Nephron (organoid): Measurements from ENCODE around the gene TTLL10.

Source experiments
- H3K27ac Mint-ChIP-seq, 3 experiments: 2 replicates each; pipeline ENCODE4 v1.8.0; 2020; ENCODE audit warnings: mixed read lengths in 3 of 3, mild to moderate bottlenecking in 2 of 3, moderate library complexity in 1 of 3
- H3K27me3 Mint-ChIP-seq: 2 replicates; pipeline ENCODE4 v1.8.0; 2021; ENCODE audit warnings: low read depth, mild to moderate bottlenecking, moderate library complexity, mixed read lengths
- H3K36me3 Mint-ChIP-seq: 2 replicates; pipeline ENCODE4 v1.8.0; 2020; ENCODE audit warnings: low read depth, mixed read lengths
- H3K4me1 Mint-ChIP-seq: 2 replicates; pipeline ENCODE4 v1.8.0; 2020; ENCODE audit warnings: mixed read lengths
- H3K4me3 Mint-ChIP-seq, 3 experiments: 2 replicates each; pipeline ENCODE4 v1.8.0; 2020; ENCODE audit warnings: mild to moderate bottlenecking in 3 of 3, mixed read lengths in 3 of 3, moderate library complexity in 2 of 3
- H3K9me3 Mint-ChIP-seq: 2 replicates; pipeline ENCODE4 v1.8.0; 2020; ENCODE audit warnings: mixed read lengths
- TF ChIP-seq, protein P1 (sequence below), 3 experiments: fragments of 200-600 bp; sonication (generic); IDR thresholded peaks; one replicate each; pipeline ENCODE4 v1.5.0; 2021; ENCODE audit warnings: antibody characterized with exemption in 3 of 3; ENCODE audit not compliant: unreplicated experiment in 3 of 3

Gene TTLL10

GRCh38 chr1:1232796-1233566 is 59.3 kb downstream of the TTLL10 start:
- peaks cover 4% of the 10 kb centered on the region for H3K27me3 Mint-ChIP-seq
- H3K9me3 Mint-ChIP-seq = no peaks in the 10 kb centered on the region
- H3K4me3 Mint-ChIP-seq = peak overlapping the region; percentile 68 to 86 (median 83)
- peak overlapping the region; percentile 39 to 84 (median 80) for H3K27ac Mint-ChIP-seq
- TF ChIP-seq, protein P1, sequence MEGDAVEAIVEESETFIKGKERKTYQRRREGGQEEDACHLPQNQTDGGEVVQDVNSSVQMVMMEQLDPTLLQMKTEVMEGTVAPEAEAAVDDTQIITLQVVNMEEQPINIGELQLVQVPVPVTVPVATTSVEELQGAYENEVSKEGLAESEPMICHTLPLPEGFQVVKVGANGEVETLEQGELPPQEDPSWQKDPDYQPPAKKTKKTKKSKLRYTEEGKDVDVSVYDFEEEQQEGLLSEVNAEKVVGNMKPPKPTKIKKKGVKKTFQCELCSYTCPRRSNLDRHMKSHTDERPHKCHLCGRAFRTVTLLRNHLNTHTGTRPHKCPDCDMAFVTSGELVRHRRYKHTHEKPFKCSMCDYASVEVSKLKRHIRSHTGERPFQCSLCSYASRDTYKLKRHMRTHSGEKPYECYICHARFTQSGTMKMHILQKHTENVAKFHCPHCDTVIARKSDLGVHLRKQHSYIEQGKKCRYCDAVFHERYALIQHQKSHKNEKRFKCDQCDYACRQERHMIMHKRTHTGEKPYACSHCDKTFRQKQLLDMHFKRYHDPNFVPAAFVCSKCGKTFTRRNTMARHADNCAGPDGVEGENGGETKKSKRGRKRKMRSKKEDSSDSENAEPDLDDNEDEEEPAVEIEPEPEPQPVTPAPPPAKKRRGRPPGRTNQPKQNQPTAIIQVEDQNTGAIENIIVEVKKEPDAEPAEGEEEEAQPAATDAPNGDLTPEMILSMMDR (IDR thresholded peaks at IDR 0.05; ENCODE audit: unreplicated experiment in 3 of 3) = no peak
- H3K36me3 Mint-ChIP-seq = peaks cover 15% of the 10 kb centered on the region
- peaks cover 33% of the 10 kb centered on the region for H3K4me1 Mint-ChIP-seq

- Mint-ChIP-seq H3K4me3 (peak overlapping the region; percentile 68 to 86 (median 83)), H3K27ac (peak overlapping the region; percentile 39 to 84 (median 80)), H3K27me3 (peaks cover 4% of the 10 kb centered on the region), H3K4me1 (peaks cover 33% of the 10 kb centered on the region), H3K9me3 (no peaks in the 10 kb centered on the region), H3K36me3 (peaks cover 15% of the 10 kb centered on the region)
- TF ChIP-seq, protein P1 (IDR thresholded peaks at IDR 0.05; ENCODE audit: unreplicated experiment in 3 of 3) = no peak
Measured at GRCh38 chr1:1233567-1233892, 59.9 kb downstream of the TTLL10 start.

DNA sequence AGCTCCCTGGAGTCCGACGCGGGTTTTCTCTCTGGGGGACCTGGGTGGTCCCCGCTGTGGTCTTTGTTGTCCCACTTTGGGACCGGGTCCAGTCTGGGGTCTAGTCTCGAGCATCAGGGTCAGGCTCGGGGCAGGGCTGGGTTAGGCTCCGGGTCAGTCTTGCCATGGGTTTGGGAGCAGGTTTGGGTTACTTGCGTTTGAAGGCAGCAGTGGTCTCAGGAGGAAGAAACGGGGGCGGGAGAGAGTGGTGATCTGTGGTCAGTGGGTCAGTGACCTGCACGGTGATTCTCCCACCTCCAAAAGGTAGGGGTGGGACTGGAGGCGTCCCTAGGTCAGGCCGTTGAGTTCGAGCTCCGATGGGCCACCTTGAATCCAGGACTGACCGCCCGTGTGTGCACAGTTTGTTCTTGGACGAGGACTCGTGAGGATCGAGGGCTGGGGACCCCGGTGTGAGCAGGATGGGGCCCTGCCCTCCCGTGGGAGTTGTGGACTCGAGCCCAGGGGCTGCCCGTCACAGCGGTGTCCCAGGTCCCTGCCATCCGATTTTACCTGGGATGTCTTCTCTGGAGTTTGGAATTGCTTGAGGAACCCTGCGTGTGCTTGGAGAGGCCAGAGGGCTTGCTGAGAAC is 60.6 kb downstream of the TTLL10 start:
- H3K4me3 Mint-ChIP-seq = peak overlapping the region; percentile 68 to 86 (median 83)
- H3K9me3 Mint-ChIP-seq = no peaks in the 10 kb centered on the region
- H3K4me1 Mint-ChIP-seq = peaks cover 33% of the 10 kb centered on the region
- H3K27ac Mint-ChIP-seq = peak overlapping the region; percentile 39 to 84 (median 74)
- H3K36me3 Mint-ChIP-seq = peaks cover 15% of the 10 kb centered on the region
- H3K27me3 Mint-ChIP-seq = peaks cover 4% of the 10 kb centered on the region
- TF ChIP-seq, protein P1 (IDR thresholded peaks at IDR 0.05; ENCODE audit: unreplicated experiment in 3 of 3) = no peak

- peak overlapping the region in 1 of 3 experiments; percentile 48 for H3K4me3 Mint-ChIP-seq
- peaks cover 26% of the 10 kb centered on the region for H3K4me1 Mint-ChIP-seq
- peaks cover 8% of the 10 kb centered on the region for H3K36me3 Mint-ChIP-seq
- H3K27ac Mint-ChIP-seq = no peak overlapping the region
- TF ChIP-seq, protein P1 (IDR thresholded peaks at IDR 0.05; ENCODE audit: unreplicated experiment in 3 of 3) = no peak
- no peaks in the 10 kb centered on the region for H3K9me3 Mint-ChIP-seq
- H3K27me3 Mint-ChIP-seq = peaks cover 4% of the 10 kb centered on the region
Measured at GRCh38 chr1:1235016-1235744, 61.5 kb downstream of the TTLL10 start.

DNA sequence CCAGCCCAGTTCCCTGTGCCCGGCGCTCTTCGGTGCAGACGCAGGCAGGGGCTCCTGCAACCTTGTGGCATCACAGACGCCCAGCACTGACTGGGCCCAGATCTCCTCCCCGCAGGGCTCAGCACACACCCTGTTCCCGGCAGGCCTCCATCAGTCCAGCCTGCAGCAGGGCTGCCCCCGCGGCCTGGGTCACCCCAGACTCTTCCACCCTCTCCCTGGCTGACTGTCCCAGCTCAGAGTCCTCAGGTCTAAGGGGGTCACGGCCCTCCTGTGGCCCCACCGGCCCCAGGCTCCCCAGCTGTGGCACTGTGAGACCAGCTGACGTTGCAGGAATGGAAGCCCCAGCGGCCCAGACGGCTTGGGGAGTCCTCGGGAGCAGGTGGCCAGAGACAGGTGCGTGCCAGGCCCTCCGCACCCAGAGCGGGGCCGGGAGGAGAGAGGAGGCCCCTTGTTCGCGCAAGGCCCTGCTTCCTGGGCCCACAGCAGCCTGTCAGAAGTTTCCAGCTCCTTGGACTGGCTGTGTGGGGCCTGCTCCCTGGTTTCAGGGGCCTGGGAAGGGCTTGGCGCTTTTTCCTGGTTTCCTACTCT is 62.6 kb downstream of the TTLL10 start:
- TF ChIP-seq, protein P1 (IDR thresholded peaks at IDR 0.05; ENCODE audit: unreplicated experiment in 3 of 3) = no peak
- H3K4me1 Mint-ChIP-seq = peaks cover 18% of the 10 kb centered on the region
- H3K36me3 Mint-ChIP-seq = peaks cover 8% of the 10 kb centered on the region
- no peak overlapping the region for H3K27ac Mint-ChIP-seq
- peaks cover 4% of the 10 kb centered on the region for H3K27me3 Mint-ChIP-seq
- no peak overlapping the region for H3K4me3 Mint-ChIP-seq
- no peaks in the 10 kb centered on the region for H3K9me3 Mint-ChIP-seq
